GM10847 (cell line): Measurements from ENCODE around the gene SLC25A18.

ENCODE experiments used
- POLR2A ChIP-seq: IDR thresholded peaks from 2 replicates; pipeline ENCODE4 v1.6.1; 2011; ENCODE audit not compliant: insufficient read length; ENCODE audit errors: extremely low read depth

Gene SLC25A18

GRCh38 chr22:17629641-17630040 lies 66.3 kb downstream of the SLC25A18 start:
- no peak for TF ChIP-seq POLR2A

GRCh38 chr22:17631076-17631565 lies 67.8 kb downstream of the SLC25A18 start:
- no peak for TF ChIP-seq POLR2A

- no peak for TF ChIP-seq POLR2A
These were observed 70.1 kb downstream of the SLC25A18 start for GRCh38 chr22:17633217-17633997.

- TF ChIP-seq POLR2A = no peak
These were observed 70.7 kb downstream of the SLC25A18 start for GRCh38 chr22:17633998-17634323.

DNA sequence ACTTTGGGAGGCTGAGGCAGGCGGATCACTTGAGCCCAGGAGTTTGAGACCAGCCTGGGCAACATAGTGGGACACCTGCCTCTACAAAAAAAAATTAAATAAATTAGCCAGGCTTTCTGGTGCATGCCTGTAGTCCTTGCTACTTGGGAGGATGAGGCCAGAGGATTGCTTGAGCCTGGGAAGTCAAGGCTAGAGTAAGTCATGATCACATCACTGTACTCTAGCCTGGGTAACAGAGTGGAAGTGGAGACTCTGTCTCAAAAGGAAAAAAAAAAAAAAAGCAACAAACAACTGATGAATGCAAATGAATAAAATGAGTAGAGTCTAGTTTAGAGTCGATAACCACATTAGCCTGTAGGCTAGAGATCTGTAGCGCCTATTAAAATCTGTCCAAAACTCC lies 71.4 kb downstream of the SLC25A18 start:
- no peak for TF ChIP-seq POLR2A

GRCh38 chr22:17637490-17638181 lies 74.3 kb downstream of the SLC25A18 start:
- TF ChIP-seq POLR2A = no peak

GRCh38 chr22:17638182-17638431 lies 74.8 kb downstream of the SLC25A18 start:
- no peak for TF ChIP-seq POLR2A

GRCh38 chr22:17638432-17639246 lies 75.3 kb downstream of the SLC25A18 start, which contains the start of gene BCL2L13:
Gene BCL2L13 (plus strand): TSS chr22:17638757. CDS start chr22:17655712, 16,955 bp downstream.
- peak; percentile 93 for TF ChIP-seq POLR2A

DNA sequence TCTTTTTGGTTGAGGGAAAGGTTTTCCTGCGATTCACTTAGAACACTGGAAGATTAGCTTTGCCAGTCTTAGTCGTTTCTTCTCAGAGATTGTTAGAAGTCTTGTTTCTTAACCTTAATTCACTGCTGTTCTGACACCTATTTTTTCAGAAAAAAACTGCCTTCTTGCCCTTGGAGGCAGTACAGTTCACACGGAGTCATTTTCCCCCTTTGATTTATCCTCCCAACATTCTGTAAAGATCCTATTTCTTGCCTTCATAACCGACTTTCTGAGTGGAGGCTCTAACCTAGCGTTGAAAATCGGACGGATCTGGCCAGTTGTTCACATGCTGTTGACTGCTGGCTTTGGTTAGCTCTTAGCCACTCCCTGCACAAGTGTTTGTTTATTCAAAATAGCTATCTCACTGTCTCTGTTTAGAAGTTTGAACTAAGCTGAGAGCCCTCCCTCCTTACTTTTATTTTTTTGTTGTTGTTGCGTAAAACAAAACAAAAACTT lies 76.0 kb downstream of the SLC25A18 start:
- no peak for TF ChIP-seq POLR2A
